HEK293 (cell line): ENCODE data around the gene OR8A1.

Experiments used
- CTCF ChIA-PET: fragments of 350-600 bp; formaldehyde crosslinking; extraction: SDS; loops from one replicate; lab custom pipeline; 2021; ENCODE audit warnings: antibody characterized with exemption; lab: Yijun Ruan, JAX
- POLR2A ChIA-PET: fragments of 300-600 bp; formaldehyde crosslinking; extraction: SDS; loops from one replicate; lab custom pipeline; 2020; ENCODE audit warnings: antibody characterized with exemption, inconsistent platforms; lab: Yijun Ruan, JAX
- H3K27ac ChIP-seq: fragments of 200-500 bp; sonication (Bioruptor generic); 2 replicates; pipeline ENCODE4 v1.5.1; 2014; ENCODE audit warnings: low read depth, low read length, control low read depth, inconsistent platforms; ENCODE audit errors: extremely low read depth
- H3K36me3 ChIP-seq, 2 experiments: fragments of 200-500 bp in 1 of 2; sonication (Bioruptor generic) in 1 of 2; 1 replicate in 1 of 2; 2 replicates in 1 of 2; pipeline ENCODE4 v1.5.1; 2014 to 2017; ENCODE audit warnings: inconsistent platforms in 2 of 2, low read length in 2 of 2; ENCODE audit not compliant: control insufficient read depth in 2 of 2, insufficient read depth in 1 of 2
- H3K4me1 ChIP-seq: fragments of 200-500 bp; sonication (Bioruptor generic); 2 replicates; pipeline ENCODE4 v1.5.1; 2014; ENCODE audit warnings: mild to moderate bottlenecking, low read length, inconsistent platforms; ENCODE audit not compliant: control insufficient read depth, insufficient read depth
- H3K4me3 ChIP-seq: 2 replicates; pipeline ENCODE4 v1.5.1; 2011; ENCODE audit warnings: low read depth, mild to moderate bottlenecking, control low read depth, low read length, moderate library complexity
- H3K9me3 ChIP-seq: fragments of 200-500 bp; sonication (Bioruptor generic); 2 replicates; pipeline ENCODE4 v1.5.1; 2014; ENCODE audit warnings: low read depth, low read length, inconsistent platforms; ENCODE audit not compliant: control insufficient read depth, insufficient read depth
- EGR2 ChIP-seq: fragments of 450-650 bp; formaldehyde crosslinking; IDR thresholded peaks from 2 replicates; pipeline ENCODE4 v1.5.1; 2016; ENCODE audit warnings: low read depth, missing biosample characterization, missing genetic modification characterization
- IKZF3 ChIP-seq: fragments of 450-650 bp; IDR thresholded peaks from 2 replicates; pipeline ENCODE4 v1.5.0; 2018; ENCODE audit warnings: missing biosample characterization, mild to moderate bottlenecking, missing genetic modification characterization, moderate library complexity
- MEIS1 ChIP-seq: sonication (generic); formaldehyde crosslinking; IDR thresholded peaks from 2 replicates; pipeline ENCODE4 v1.8.1; 2022; ENCODE audit warnings: missing genetic modification reagents, mild to moderate bottlenecking, borderline replicate concordance
- MZF1 ChIP-seq: fragments of 450-650 bp; formaldehyde crosslinking; IDR thresholded peaks from 2 replicates; pipeline ENCODE4 v1.5.1; 2017; ENCODE audit warnings: missing biosample characterization, missing genetic modification characterization, borderline replicate concordance
- PRDM4 ChIP-seq: fragments of 450-650 bp; formaldehyde crosslinking; IDR thresholded peaks from 2 replicates; pipeline ENCODE4 v1.5.1; 2017; ENCODE audit warnings: missing biosample characterization, missing genetic modification characterization
- PRDM6 ChIP-seq: fragments of 450-650 bp; formaldehyde crosslinking; IDR thresholded peaks from 2 replicates; pipeline ENCODE4 v1.5.1; 2017; ENCODE audit warnings: missing biosample characterization, missing genetic modification characterization
- REPIN1 ChIP-seq: fragments of 450-650 bp; formaldehyde crosslinking; IDR thresholded peaks from 2 replicates; pipeline ENCODE4 v1.5.1; 2017; ENCODE audit warnings: missing biosample characterization, missing genetic modification characterization, low read depth
- ZFHX2 ChIP-seq: fragments of 450-650 bp; formaldehyde crosslinking; conservative IDR thresholded peaks from 2 replicates; pipeline ENCODE4 v1.5.1; 2016; ENCODE audit warnings: missing biosample characterization, missing genetic modification characterization
- ZNF10 ChIP-seq: fragments of 450-650 bp; formaldehyde crosslinking; IDR thresholded peaks from 2 replicates; pipeline ENCODE4 v1.5.1; 2017; ENCODE audit warnings: missing biosample characterization, missing genetic modification characterization
- ZNF140 ChIP-seq: fragments of 450-650 bp; formaldehyde crosslinking; IDR thresholded peaks from 2 replicates; pipeline ENCODE4 v1.5.1; 2016; ENCODE audit warnings: missing biosample characterization, missing genetic modification characterization
- ZNF292 ChIP-seq: fragments of 450-650 bp; formaldehyde crosslinking; IDR thresholded peaks from 2 replicates; pipeline ENCODE4 v1.5.1; 2016; ENCODE audit warnings: low read depth, missing biosample characterization, missing genetic modification characterization, borderline replicate concordance
- ZNF37A ChIP-seq: fragments of 450-650 bp; IDR thresholded peaks from 2 replicates; pipeline ENCODE4 v1.5.1; 2018; ENCODE audit warnings: missing biosample characterization, missing genetic modification characterization
- ZNF416 ChIP-seq: fragments of 450-650 bp; formaldehyde crosslinking; IDR thresholded peaks from 2 replicates; pipeline ENCODE4 v1.5.1; 2016; ENCODE audit warnings: missing biosample characterization, missing genetic modification characterization
- ZNF423 ChIP-seq: fragments of 450-650 bp; formaldehyde crosslinking; IDR thresholded peaks from 2 replicates; pipeline ENCODE4 v1.5.1; 2016; ENCODE audit warnings: missing biosample characterization, missing genetic modification characterization
- ZNF544 ChIP-seq: fragments of 450-650 bp; formaldehyde crosslinking; IDR thresholded peaks from 2 replicates; pipeline ENCODE4 v1.5.0; 2017; ENCODE audit warnings: missing biosample characterization, missing genetic modification characterization
- ZNF624 ChIP-seq: fragments of 450-650 bp; formaldehyde crosslinking; IDR thresholded peaks from 2 replicates; pipeline ENCODE4 v1.5.1; 2017; ENCODE audit warnings: missing biosample characterization, missing genetic modification characterization
- ZNF830 ChIP-seq: fragments of 450-650 bp; IDR thresholded peaks from 2 replicates; pipeline ENCODE4 v1.5.0; 2018; ENCODE audit warnings: missing biosample characterization, missing genetic modification characterization, low read depth, mild to moderate bottlenecking, moderate library complexity
- ZNF843 ChIP-seq: fragments of 450-650 bp; formaldehyde crosslinking; IDR thresholded peaks from 2 replicates; pipeline ENCODE4 v1.5.1; 2016; ENCODE audit warnings: missing biosample characterization, missing genetic modification characterization
- TF ChIP-seq, protein P1 (sequence below): fragments of 450-650 bp; formaldehyde crosslinking; IDR thresholded peaks from 2 replicates; pipeline ENCODE4 v1.5.1; 2016; ENCODE audit warnings: missing biosample characterization, missing genetic modification characterization

Gene OR8A1

DNA sequence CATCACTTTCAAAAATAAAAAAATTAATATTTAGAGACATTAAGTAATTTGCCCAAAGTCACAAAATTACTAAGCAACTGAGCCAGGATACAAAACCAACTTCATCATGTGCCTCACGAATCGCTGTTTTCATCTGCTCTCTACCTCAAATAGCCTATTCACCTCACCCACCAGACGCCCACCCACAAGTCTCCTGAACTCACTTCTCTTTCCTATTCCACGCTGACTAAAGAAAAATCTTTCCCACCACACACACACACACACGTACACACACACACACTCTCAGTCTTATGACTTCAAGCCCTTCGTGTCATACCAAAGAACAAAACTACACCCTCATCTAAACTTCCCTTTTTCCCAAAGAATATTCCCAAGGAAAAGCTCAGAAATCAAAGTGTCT is 28.6 kb upstream of the OR8A1 start:
- CTCF ChIA-PET, result no interaction called here
- H3K27ac ChIP-seq, result no peak overlapping the region
- no peak for TF ChIP-seq PRDM4
- TF ChIP-seq ZFHX2 (tag by site-specific recombination), result peak; percentile 56
- TF ChIP-seq ZNF10 (tag by site-specific recombination), result no peak
- TF ChIP-seq EGR2, result peak; percentile 46; the same call in 1 of the 2 replicates
- H3K4me1 ChIP-seq, result no peaks in the 10 kb centered on the region
- no peak overlapping the region for H3K4me3 ChIP-seq
- POLR2A ChIA-PET, result no interaction called here
- no peaks in the 10 kb centered on the region for H3K36me3 ChIP-seq
- no peaks in the 10 kb centered on the region for H3K9me3 ChIP-seq

GRCh38 chr11:124543145-124543544 is 26.7 kb upstream of the OR8A1 start:
- Histone ChIP-seq H3K9me3 (no peaks in the 10 kb centered on the region), H3K27ac (no peak overlapping the region), H3K4me3 (no peak overlapping the region), H3K4me1 (no peaks in the 10 kb centered on the region), H3K36me3 (no peaks in the 10 kb centered on the region)
- POLR2A ChIA-PET, result no interaction called here
- TF ChIP-seq ZNF416 (tag by site-specific recombination) (no peak), IKZF3 (tag by site-specific recombination) (no peak), MZF1 (tag by site-specific recombination) (no peak), ZNF843 (no peak), ZNF624 (no peak), ZNF292 (tag by site-specific recombination) (no peak), ZNF544 (tag by site-specific recombination) (no peak), ZNF423 (tag by site-specific recombination) (no peak), ZFHX2 (tag by site-specific recombination) (no peak), REPIN1 (tag by site-specific recombination) (no peak)
- TF ChIP-seq, protein P1, sequence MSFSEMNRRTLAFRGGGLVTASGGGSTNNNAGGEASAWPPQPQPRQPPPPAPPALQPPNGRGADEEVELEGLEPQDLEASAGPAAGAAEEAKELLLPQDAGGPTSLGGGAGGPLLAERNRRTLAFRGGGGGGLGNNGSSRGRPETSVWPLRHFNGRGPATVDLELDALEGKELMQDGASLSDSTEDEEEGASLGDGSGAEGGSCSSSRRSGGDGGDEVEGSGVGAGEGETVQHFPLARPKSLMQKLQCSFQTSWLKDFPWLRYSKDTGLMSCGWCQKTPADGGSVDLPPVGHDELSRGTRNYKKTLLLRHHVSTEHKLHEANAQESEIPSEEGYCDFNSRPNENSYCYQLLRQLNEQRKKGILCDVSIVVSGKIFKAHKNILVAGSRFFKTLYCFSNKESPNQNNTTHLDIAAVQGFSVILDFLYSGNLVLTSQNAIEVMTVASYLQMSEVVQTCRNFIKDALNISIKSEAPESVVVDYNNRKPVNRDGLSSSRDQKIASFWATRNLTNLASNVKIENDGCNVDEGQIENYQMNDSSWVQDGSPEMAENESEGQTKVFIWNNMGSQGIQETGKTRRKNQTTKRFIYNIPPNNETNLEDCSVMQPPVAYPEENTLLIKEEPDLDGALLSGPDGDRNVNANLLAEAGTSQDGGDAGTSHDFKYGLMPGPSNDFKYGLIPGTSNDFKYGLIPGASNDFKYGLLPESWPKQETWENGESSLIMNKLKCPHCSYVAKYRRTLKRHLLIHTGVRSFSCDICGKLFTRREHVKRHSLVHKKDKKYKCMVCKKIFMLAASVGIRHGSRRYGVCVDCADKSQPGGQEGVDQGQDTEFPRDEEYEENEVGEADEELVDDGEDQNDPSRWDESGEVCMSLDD (tag by site-specific recombination), result no peak
- TF ChIP-seq, all 188 proteins: peak for 0
- CTCF ChIA-PET, result no interaction called here

DNA sequence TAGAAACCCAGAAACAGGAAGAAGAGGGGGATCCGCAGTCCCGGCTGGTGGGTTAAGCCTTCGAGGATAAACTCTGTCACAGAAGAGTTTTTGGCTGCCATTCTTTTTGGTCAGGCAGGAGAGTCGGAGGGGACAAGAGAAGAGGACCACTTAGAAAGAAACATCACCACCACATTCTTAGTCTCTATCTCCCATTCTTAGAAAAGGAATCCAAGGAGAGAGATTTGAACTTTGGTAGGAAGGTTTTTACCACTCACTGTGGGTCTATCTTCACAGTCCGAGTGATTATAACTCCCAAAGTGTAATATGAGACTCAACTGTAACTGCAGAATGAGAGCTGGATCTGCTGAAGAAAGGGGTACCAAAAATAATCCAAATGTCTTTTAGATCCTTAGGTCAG is 26.2 kb upstream of the OR8A1 start, which contains the start of gene OR8B12:
TSS of gene OR8B12 (minus strand) at position 101 of the 400 bp plus-strand sequence. CDS start at position 101, 0 bp downstream.
- Histone ChIP-seq H3K36me3 (no peaks in the 10 kb centered on the region), H3K9me3 (no peaks in the 10 kb centered on the region), H3K4me3 (no peak within 1 kb of the TSS), H3K4me1 (no peaks in the 10 kb centered on the region), H3K27ac (no peak within 1 kb of the TSS)
- ChIA-PET CTCF (no interaction called here), POLR2A (no interaction called here)
- TF ChIP-seq PRDM6 (tag by site-specific recombination) (no peak), PRDM4 (no peak), ZNF37A (no peak), ZNF830 (tag by site-specific recombination) (no peak), MEIS1 (CRISPR knock-in tag) (no peak), ZNF140 (no peak)
- TF ChIP-seq, protein P1 (tag by site-specific recombination), result no peak
